Measurements from ENCODE around the gene KCTD16.

The KCTD16 gene

GRCh38 chr5:144429405-144429804 is 258.7 kb downstream of the KCTD16 start:
- H3K9me3 ChIP-seq (ENCODE audit: severe bottlenecking), result no peaks in the 10 kb centered on the region
- TF ChIP-seq CTCF (IDR thresholded peaks at IDR 0.05; ENCODE audit: low read depth, low read length), result no peak
- no peaks in the 10 kb centered on the region for H3K27me3 ChIP-seq (ENCODE audit: insufficient read depth, low read depth, severe bottlenecking)
- H3K4me3 ChIP-seq (ENCODE audit: low read depth, low read length), result no peak overlapping the region
- no peaks in the 10 kb centered on the region for H3K36me3 ChIP-seq
- no peak for DNase-seq
- no peak overlapping the region for H3K27ac ChIP-seq

- Histone ChIP-seq H3K4me3 (ENCODE audit: low read depth, low read length) (no peak overlapping the region), H3K36me3 (no peaks in the 10 kb centered on the region), H3K27me3 (ENCODE audit: insufficient read depth, low read depth, severe bottlenecking) (no peaks in the 10 kb centered on the region), H3K27ac (peak overlapping the region; percentile 53), H3K9me3 (ENCODE audit: severe bottlenecking) (no peaks in the 10 kb centered on the region)
- no peak for DNase-seq
- TF ChIP-seq CTCF (IDR thresholded peaks at IDR 0.05; ENCODE audit: low read depth, low read length), result no peak
Measured at GRCh38 chr5:144429905-144430304, 259.2 kb downstream of the KCTD16 start.

- H3K27me3 ChIP-seq (ENCODE audit: insufficient read depth, low read depth, severe bottlenecking), result no peaks in the 10 kb centered on the region
- no peak for DNase-seq
- no peaks in the 10 kb centered on the region for H3K36me3 ChIP-seq
- H3K27ac ChIP-seq, result peak overlapping the region; percentile 70
- no peak for TF ChIP-seq CTCF (IDR thresholded peaks at IDR 0.05; ENCODE audit: low read depth, low read length)
- no peak overlapping the region for H3K4me3 ChIP-seq (ENCODE audit: low read depth, low read length)
- H3K9me3 ChIP-seq (ENCODE audit: severe bottlenecking), result no peaks in the 10 kb centered on the region
Measured at GRCh38 chr5:144433140-144433822, 262.6 kb downstream of the KCTD16 start.

GRCh38 chr5:144433893-144434292 is 263.2 kb downstream of the KCTD16 start:
- Histone ChIP-seq H3K4me3 (ENCODE audit: low read depth, low read length) (no peak overlapping the region), H3K36me3 (no peaks in the 10 kb centered on the region), H3K27ac (peak overlapping the region; percentile 70), H3K27me3 (ENCODE audit: insufficient read depth, low read depth, severe bottlenecking) (no peaks in the 10 kb centered on the region), H3K9me3 (ENCODE audit: severe bottlenecking) (no peaks in the 10 kb centered on the region)
- peak; percentile 69 for DNase-seq
- peak; percentile 41; the same call in 1 of the 2 replicates for TF ChIP-seq CTCF (IDR thresholded peaks at IDR 0.05; ENCODE audit: low read depth, low read length)

GRCh38 chr5:144436007-144436406 is 265.3 kb downstream of the KCTD16 start:
- Histone ChIP-seq H3K36me3 (no peaks in the 10 kb centered on the region), H3K9me3 (ENCODE audit: severe bottlenecking) (peaks cover 2% of the 10 kb centered on the region), H3K27ac (peak overlapping the region; percentile 36), H3K4me3 (ENCODE audit: low read depth, low read length) (no peak overlapping the region), H3K27me3 (ENCODE audit: insufficient read depth, low read depth, severe bottlenecking) (no peaks in the 10 kb centered on the region)
- DNase-seq, result peak; percentile 12
- TF ChIP-seq CTCF (IDR thresholded peaks at IDR 0.05; ENCODE audit: low read depth, low read length), result no peak

- no peak for DNase-seq
- Histone ChIP-seq H3K27me3 (ENCODE audit: insufficient read depth, low read depth, severe bottlenecking) (no peaks in the 10 kb centered on the region), H3K27ac (no peak overlapping the region), H3K36me3 (no peaks in the 10 kb centered on the region), H3K9me3 (ENCODE audit: severe bottlenecking) (peaks cover 2% of the 10 kb centered on the region), H3K4me3 (ENCODE audit: low read depth, low read length) (no peak overlapping the region)
- no peak for TF ChIP-seq CTCF (IDR thresholded peaks at IDR 0.05; ENCODE audit: low read depth, low read length)
Measured at GRCh38 chr5:144438237-144438636, 267.6 kb downstream of the KCTD16 start.
